ENCODE data around the gene AHCY. TPM values are rescaled to one million over a fixed set of nuclear protein-coding genes. Genes with fewer than 3 reads are reported as not detected.
"Not testable (repeated sequence)": the region's sequence is repeated elsewhere in the genome, so short reads cannot be mapped to it uniquely, and the experiment has no call there.

AHCY gene
- total RNA-seq, 1 donor from 2014 or later: 59.6 TPM

- ATAC-seq (peak; percentile 18), DNase-seq (no peak)
- TF ChIP-seq CTCF (IDR thresholded peaks at IDR 0.05): no peak
- Histone ChIP-seq H3K27ac (no peak overlapping the region), H3K36me3 (no peaks in the 10 kb centered on the region), H3K4me1 (peaks cover 4% of the 10 kb centered on the region), H3K4me3 (no peak overlapping the region), H3K27me3 (no peaks in the 10 kb centered on the region), H3K9me3 (no peaks in the 10 kb centered on the region)
- intact Hi-C loops (cut with DNase I): no loop called here
Observed at GRCh38 chr20:34251619-34252018, 51.5 kb downstream of the AHCY start.

GRCh38 chr20:34250005-34250404 lies 53.1 kb downstream of the AHCY start:
- H3K9me3 ChIP-seq: no peaks in the 10 kb centered on the region
- no peak overlapping the region for H3K4me3 ChIP-seq
- H3K27ac ChIP-seq: no peak overlapping the region
- H3K4me1 ChIP-seq: peaks cover 4% of the 10 kb centered on the region
- intact Hi-C loops (cut with DNase I): no loop called here
- H3K36me3 ChIP-seq: no peaks in the 10 kb centered on the region
- no peak for TF ChIP-seq CTCF (IDR thresholded peaks at IDR 0.05)
- ATAC-seq: no peak
- DNase-seq: no peak
- H3K27me3 ChIP-seq: no peaks in the 10 kb centered on the region

- no peak for DNase-seq
- Histone ChIP-seq H3K27me3 (no peaks in the 10 kb centered on the region), H3K4me3 (no peak overlapping the region), H3K36me3 (no peaks in the 10 kb centered on the region), H3K27ac (no peak overlapping the region), H3K4me1 (peaks cover 4% of the 10 kb centered on the region), H3K9me3 (no peaks in the 10 kb centered on the region)
- intact Hi-C loops (cut with DNase I): no loop called here
- peak; percentile 91 for ATAC-seq
- no peak for TF ChIP-seq CTCF (IDR thresholded peaks at IDR 0.05)
Observed at GRCh38 chr20:34249291-34249690, 53.9 kb downstream of the AHCY start.

GRCh38 chr20:34246126-34246626 lies 57.0 kb downstream of the AHCY start:
- ATAC-seq (no peak), DNase-seq (no peak)
- Histone ChIP-seq H3K36me3 (no peaks in the 10 kb centered on the region), H3K4me3 (no peak overlapping the region), H3K27me3 (no peaks in the 10 kb centered on the region), H3K27ac (no peak overlapping the region), H3K9me3 (no peaks in the 10 kb centered on the region), H3K4me1 (peaks cover 4% of the 10 kb centered on the region)
- intact Hi-C loops (cut with DNase I): no loop called here
- no peak for TF ChIP-seq CTCF (IDR thresholded peaks at IDR 0.05)

- DNase-seq (no peak), ATAC-seq (no peak)
- TF ChIP-seq CTCF (IDR thresholded peaks at IDR 0.05): no peak
- no peaks in the 10 kb centered on the region for H3K4me1 ChIP-seq
- no peaks in the 10 kb centered on the region for H3K27me3 ChIP-seq
- H3K36me3 ChIP-seq: no peaks in the 10 kb centered on the region
- no peaks in the 10 kb centered on the region for H3K9me3 ChIP-seq
- no peak overlapping the region for H3K27ac ChIP-seq
- no peak overlapping the region for H3K4me3 ChIP-seq
- intact Hi-C loops (cut with DNase I): no loop called here
Observed at GRCh38 chr20:34243377-34243776, 59.8 kb downstream of the AHCY start.

- H3K4me1 ChIP-seq: no peaks in the 10 kb centered on the region
- no peak for TF ChIP-seq CTCF (IDR thresholded peaks at IDR 0.05)
- intact Hi-C loops (cut with DNase I): no loop called here
- no peaks in the 10 kb centered on the region for H3K36me3 ChIP-seq
- H3K4me3 ChIP-seq: no peak overlapping the region
- H3K27ac ChIP-seq: no peak overlapping the region
- no peaks in the 10 kb centered on the region for H3K9me3 ChIP-seq
- H3K27me3 ChIP-seq: no peaks in the 10 kb centered on the region
- ATAC-seq (no peak), DNase-seq (no peak)
Observed at GRCh38 chr20:34242879-34243278, 60.3 kb downstream of the AHCY start.

- intact Hi-C loops (cut with DNase I); ATAC-seq; H3K4me3 ChIP-seq: not testable (repeated sequence)
Observed at GRCh38 chr20:34242015-34242414, 61.1 kb downstream of the AHCY start.

More at GRCh38 chr20:34242015-34242414, 61.1 kb downstream of the AHCY start:
- not testable (repeated sequence) for H3K27ac ChIP-seq, H3K27me3 ChIP-seq, H3K4me1 ChIP-seq, DNase-seq, H3K36me3 ChIP-seq, H3K9me3 ChIP-seq
